Epidermal melanocyte (primary cell): ENCODE data around the gene GPX1.
"Not testable (repeated sequence)": the region's sequence is repeated elsewhere in the genome, so short reads cannot be mapped to it uniquely, and the experiment has no call there.

Source experiments
- DNase-seq: peaks from one replicate; pipeline ENCODE4 v3.0.0; 2011; ENCODE audit warnings: low spot score; ENCODE audit not compliant: insufficient read length

Gene GPX1

GRCh38 chr3:49358217-49358883 is at the start of gene GPX1:
Gene GPX1 (minus strand): TSS chr3:49358353. CDS start chr3:49358278, 75 bp downstream.
- DNase-seq = peak; percentile 86

GRCh38 chr3:49406571-49407565 is 48.7 kb upstream of the GPX1 start:
- no peak for DNase-seq

DNA sequence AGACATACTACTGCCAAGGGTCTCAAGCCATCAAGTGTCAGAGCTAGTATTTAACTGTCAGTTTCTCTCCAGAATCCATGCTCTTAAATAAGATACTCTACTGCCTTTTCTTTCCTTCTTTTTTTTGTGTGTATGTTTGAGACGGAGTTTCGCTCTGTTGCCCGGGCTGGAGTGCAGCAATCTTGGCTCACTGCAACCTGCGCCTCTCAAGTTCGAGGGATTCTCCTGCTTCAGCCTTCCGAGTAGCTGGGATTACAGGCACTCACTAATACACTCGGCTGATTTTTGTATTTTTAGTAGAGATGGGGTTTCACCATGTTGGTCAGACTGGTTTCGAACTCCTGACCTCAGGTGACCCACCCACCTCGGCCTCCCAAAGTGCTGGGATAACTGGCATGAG is 47.4 kb upstream of the GPX1 start:
- DNase-seq = not testable (repeated sequence)

- no peak for DNase-seq
Observed at GRCh38 chr3:49403891-49404290, 45.7 kb upstream of the GPX1 start.

GRCh38 chr3:49401766-49402165 is 43.6 kb upstream of the GPX1 start:
- no peak for DNase-seq

- no peak for DNase-seq
Observed at GRCh38 chr3:49399461-49399860, 41.3 kb upstream of the GPX1 start.

DNA sequence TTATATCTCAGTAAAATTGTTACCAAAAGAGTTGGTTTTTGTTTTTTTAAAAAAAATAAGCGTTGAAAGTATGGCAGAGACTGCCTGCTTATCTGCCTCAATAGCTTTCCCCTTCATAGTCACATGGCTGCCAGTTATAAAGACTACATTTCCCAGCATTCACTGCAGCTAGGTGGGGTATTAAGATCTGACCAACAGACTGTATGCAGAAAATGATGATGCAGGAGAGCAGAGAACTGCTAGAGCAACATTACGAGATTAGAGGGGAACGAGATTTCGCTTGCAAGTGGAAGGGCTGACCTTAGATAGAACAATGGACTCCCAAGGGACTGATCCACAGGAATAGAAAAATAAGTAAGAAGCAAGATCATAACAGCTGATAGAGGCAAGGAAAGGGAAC is 39.3 kb upstream of the GPX1 start:
- DNase-seq = no peak

GRCh38 chr3:49391310-49391709 is 33.2 kb upstream of the GPX1 start:
- not testable (repeated sequence) for DNase-seq

GRCh38 chr3:49389297-49389696 is 31.1 kb upstream of the GPX1 start:
- no peak for DNase-seq

DNA sequence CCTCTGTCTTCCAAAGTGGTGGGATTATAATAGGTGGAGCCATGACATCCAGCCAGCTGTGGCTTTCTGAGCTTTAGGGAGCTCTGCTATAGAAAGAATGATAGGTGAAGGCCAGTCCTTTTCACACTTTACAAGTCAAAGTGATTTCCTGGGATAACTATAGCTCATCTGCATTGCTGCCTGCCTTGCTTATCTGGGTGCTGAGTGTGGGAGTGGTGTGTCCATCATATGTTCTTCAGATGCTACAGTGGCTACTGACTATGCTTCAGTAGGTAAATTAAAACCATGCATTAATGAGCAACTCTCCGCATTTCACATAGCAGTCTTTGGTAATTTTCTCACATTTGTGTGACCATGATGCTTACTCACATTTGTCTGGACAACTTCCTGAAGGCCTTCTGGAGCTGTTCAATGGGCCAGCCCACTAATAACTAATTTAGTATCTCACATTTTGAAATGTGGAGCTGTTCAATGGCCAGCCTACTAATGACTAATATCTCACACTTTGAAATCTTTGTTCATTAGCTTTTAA is 30.2 kb upstream of the GPX1 start:
- no peak for DNase-seq

- no peak for DNase-seq
Observed at GRCh38 chr3:49387721-49388120, 29.6 kb upstream of the GPX1 start.

- DNase-seq = no peak
Observed at GRCh38 chr3:49386056-49386756, 28.1 kb upstream of the GPX1 start.

GRCh38 chr3:49385617-49386016 is 27.5 kb upstream of the GPX1 start:
- no peak for DNase-seq

GRCh38 chr3:49383387-49383786 is 25.2 kb upstream of the GPX1 start:
- no peak for DNase-seq

- DNase-seq = no peak
Observed at GRCh38 chr3:49378249-49378895, 20.2 kb upstream of the GPX1 start.

- no peak for DNase-seq
Observed at GRCh38 chr3:49377483-49377882, 19.3 kb upstream of the GPX1 start.

DNA sequence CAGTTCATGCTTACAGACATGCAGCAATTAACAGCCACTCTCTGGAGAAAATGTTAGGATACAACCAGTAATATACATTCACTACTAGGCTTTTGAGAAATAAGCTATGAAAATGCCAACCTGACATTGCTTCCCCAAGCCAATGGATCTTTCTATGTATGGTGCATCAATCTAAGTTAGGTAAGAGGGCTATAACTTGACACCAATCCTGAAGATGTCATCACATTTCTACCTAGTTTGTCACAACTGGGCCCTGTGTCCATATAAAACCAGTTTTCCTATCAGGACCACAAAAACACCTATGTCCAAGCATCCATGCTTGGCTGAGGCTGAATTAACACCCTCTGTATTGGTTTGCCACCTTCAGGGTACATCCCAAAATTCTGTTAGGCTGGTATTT is 13.8 kb upstream of the GPX1 start:
- no peak for DNase-seq

- DNase-seq = no peak
Observed at GRCh38 chr3:49370585-49371290, 12.6 kb upstream of the GPX1 start.

GRCh38 chr3:49362561-49362960 is 4.4 kb upstream of the GPX1 start:
- no peak for DNase-seq

DNA sequence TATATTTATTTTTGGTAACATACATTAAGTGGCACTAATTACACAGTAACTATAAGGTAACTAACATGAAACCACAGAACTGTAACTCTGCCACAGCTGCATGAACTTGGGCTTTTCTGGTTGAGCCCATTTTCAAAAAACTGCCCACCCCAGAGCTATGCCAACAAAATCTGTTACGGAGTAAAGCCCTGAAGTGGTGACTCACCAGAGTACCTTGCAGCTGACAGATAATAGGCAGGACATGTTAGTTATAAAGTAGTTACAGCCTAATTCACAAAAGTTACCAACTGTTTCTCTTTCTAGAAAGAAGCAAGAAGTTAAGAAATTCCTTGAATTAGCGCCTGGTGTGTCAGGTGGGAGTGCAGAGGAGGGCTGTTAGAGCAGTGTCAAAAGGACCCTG is 1.5 kb upstream of the GPX1 start:
- DNase-seq = no peak

GRCh38 chr3:49358884-49359225 is 702 bp upstream of the GPX1 start:
- DNase-seq = no peak
